HEK293 (cell line): ENCODE data around the gene MED14.

ENCODE experiments used
- KLF10 ChIP-seq: fragments of 450-650 bp; IDR thresholded peaks from 2 replicates; pipeline ENCODE4 v1.5.1; 2018; ENCODE audit warnings: missing biosample characterization, mild to moderate bottlenecking, missing genetic modification characterization
- KLF9 ChIP-seq: fragments of 450-650 bp; formaldehyde crosslinking; IDR thresholded peaks from 2 replicates; pipeline ENCODE4 v1.5.1; 2016; ENCODE audit warnings: missing biosample characterization, missing genetic modification characterization, low read depth
- PRDM4 ChIP-seq: fragments of 450-650 bp; formaldehyde crosslinking; IDR thresholded peaks from 2 replicates; pipeline ENCODE4 v1.5.1; 2017; ENCODE audit warnings: missing biosample characterization, missing genetic modification characterization
- REST ChIP-seq: fragments of 450-650 bp; formaldehyde crosslinking; IDR thresholded peaks from 2 replicates; pipeline ENCODE4 v1.5.1; 2016; ENCODE audit warnings: missing biosample characterization, missing genetic modification characterization
- ZNF155 ChIP-seq: fragments of 450-650 bp; formaldehyde crosslinking; IDR thresholded peaks from 2 replicates; pipeline ENCODE4 v1.5.1; 2016; ENCODE audit warnings: missing biosample characterization, missing genetic modification characterization
- ZNF214 ChIP-seq: fragments of 450-650 bp; formaldehyde crosslinking; IDR thresholded peaks from 2 replicates; pipeline ENCODE4 v1.5.1; 2017; ENCODE audit warnings: missing biosample characterization, mild to moderate bottlenecking, missing genetic modification characterization, borderline replicate concordance
- ZNF549 ChIP-seq: fragments of 450-650 bp; IDR thresholded peaks from 2 replicates; pipeline ENCODE4 v1.5.1; 2018; ENCODE audit warnings: missing biosample characterization, missing genetic modification characterization, mild to moderate bottlenecking, inconsistent platforms, moderate library complexity
- ZNF843 ChIP-seq: fragments of 450-650 bp; formaldehyde crosslinking; IDR thresholded peaks from 2 replicates; pipeline ENCODE4 v1.5.1; 2016; ENCODE audit warnings: missing biosample characterization, missing genetic modification characterization
- TF ChIP-seq, protein P1 (sequence below): fragments of 450-650 bp; formaldehyde crosslinking; IDR thresholded peaks from 2 replicates; pipeline ENCODE4 v1.5.1; 2016; ENCODE audit warnings: missing biosample characterization, missing genetic modification characterization
- TF ChIP-seq, protein P2 (sequence below): sonication (generic); formaldehyde crosslinking; IDR thresholded peaks from 2 replicates; pipeline ENCODE4 v1.8.1; 2022; ENCODE audit warnings: mild to moderate bottlenecking, moderate library complexity, missing genetic modification reagents

GRCh38 chrX:40615976-40616375 lies 119.4 kb downstream of the MED14 start:
- TF ChIP-seq, protein P1, sequence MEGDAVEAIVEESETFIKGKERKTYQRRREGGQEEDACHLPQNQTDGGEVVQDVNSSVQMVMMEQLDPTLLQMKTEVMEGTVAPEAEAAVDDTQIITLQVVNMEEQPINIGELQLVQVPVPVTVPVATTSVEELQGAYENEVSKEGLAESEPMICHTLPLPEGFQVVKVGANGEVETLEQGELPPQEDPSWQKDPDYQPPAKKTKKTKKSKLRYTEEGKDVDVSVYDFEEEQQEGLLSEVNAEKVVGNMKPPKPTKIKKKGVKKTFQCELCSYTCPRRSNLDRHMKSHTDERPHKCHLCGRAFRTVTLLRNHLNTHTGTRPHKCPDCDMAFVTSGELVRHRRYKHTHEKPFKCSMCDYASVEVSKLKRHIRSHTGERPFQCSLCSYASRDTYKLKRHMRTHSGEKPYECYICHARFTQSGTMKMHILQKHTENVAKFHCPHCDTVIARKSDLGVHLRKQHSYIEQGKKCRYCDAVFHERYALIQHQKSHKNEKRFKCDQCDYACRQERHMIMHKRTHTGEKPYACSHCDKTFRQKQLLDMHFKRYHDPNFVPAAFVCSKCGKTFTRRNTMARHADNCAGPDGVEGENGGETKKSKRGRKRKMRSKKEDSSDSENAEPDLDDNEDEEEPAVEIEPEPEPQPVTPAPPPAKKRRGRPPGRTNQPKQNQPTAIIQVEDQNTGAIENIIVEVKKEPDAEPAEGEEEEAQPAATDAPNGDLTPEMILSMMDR (tag by site-specific recombination), result no peak
- TF ChIP-seq ZNF214 (tag by site-specific recombination) (no peak), ZNF843 (no peak), KLF9 (tag by site-specific recombination) (no peak), ZNF155 (tag by site-specific recombination) (no peak), PRDM4 (tag by site-specific recombination) (no peak), REST (tag by site-specific recombination) (no peak), KLF10 (tag by site-specific recombination) (no peak), ZNF549 (tag by site-specific recombination) (no peak)
- TF ChIP-seq, protein P2, sequence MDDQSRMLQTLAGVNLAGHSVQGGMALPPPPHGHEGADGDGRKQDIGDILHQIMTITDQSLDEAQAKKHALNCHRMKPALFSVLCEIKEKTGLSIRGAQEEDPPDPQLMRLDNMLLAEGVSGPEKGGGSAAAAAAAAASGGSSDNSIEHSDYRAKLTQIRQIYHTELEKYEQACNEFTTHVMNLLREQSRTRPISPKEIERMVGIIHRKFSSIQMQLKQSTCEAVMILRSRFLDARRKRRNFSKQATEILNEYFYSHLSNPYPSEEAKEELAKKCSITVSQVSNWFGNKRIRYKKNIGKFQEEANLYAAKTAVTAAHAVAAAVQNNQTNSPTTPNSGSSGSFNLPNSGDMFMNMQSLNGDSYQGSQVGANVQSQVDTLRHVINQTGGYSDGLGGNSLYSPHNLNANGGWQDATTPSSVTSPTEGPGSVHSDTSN, result no peak
